Measurements from ENCODE around the gene SERPINB6. TPM values are rescaled to one million over a fixed set of nuclear protein-coding genes. Genes with fewer than 3 reads are reported as not detected.

SERPINB6 gene
- total RNA-seq, 1 experiment from 2014 or later: 39.0 TPM

GRCh38 chr6:2917801-2918445, 53.4 kb downstream of the SERPINB6 start:
- Mint-ChIP-seq H3K4me3 (no peak overlapping the region), H3K27me3 (ENCODE audit: low read depth) (peaks cover 6% of the 10 kb centered on the region), H3K36me3 (ENCODE audit: insufficient read depth in 1 of 3, low read depth in 3 of 3) (peaks cover 8 to 9% (median 9%) of the 10 kb centered on the region in 3 experiments), H3K27ac (peak overlapping the region in 2 of 3 experiments; percentile 55 to 60; a peak in 3 of 7 replicates), H3K4me1 (peaks cover 64 to 77% of the 10 kb centered on the region in 2 experiments), H3K9me3 (peaks cover 8 to 13% of the 10 kb centered on the region in 2 experiments)
- no peaks in the 10 kb centered on the region for H3K9me3 ChIP-seq (ENCODE audit: control insufficient read depth, low read depth, low read length)
- no peak overlapping the region for H4K5ac ChIP-seq (ENCODE audit: insufficient read length, low read depth, low read length)
- H4K20me1 ChIP-seq (ENCODE audit: control insufficient read depth, insufficient read depth, insufficient read length): no peaks in the 10 kb centered on the region
- no peak overlapping the region for H3K4me2 ChIP-seq (ENCODE audit: insufficient read depth, insufficient read length, low read length)
- H3K27ac ChIP-seq (ENCODE audit: insufficient read length, low read depth, low read length): no peak overlapping the region
- no peak overlapping the region for H2BK5ac ChIP-seq (ENCODE audit: insufficient read length, low read length)
- no peak for DNase-seq
- H4K8ac ChIP-seq (replicated peaks; ENCODE audit: insufficient read length, low read depth, low read length): no peak overlapping the region
- WGBS (ENCODE audit: extremely low coverage, insufficient read length, low lambda C conversion rate): no CpG with 5 or more reads among the region's 14 CpGs
- H3T11ph ChIP-seq (ENCODE audit: low read length): no peak overlapping the region
- H3K79me2 ChIP-seq (ENCODE audit: insufficient read depth, low read length): no peaks in the 10 kb centered on the region
- no peak overlapping the region for H3K14ac ChIP-seq (ENCODE audit: insufficient read depth, low read length)
- no peaks in the 10 kb centered on the region for H3K27me3 ChIP-seq (ENCODE audit: insufficient read depth, low read length)
- H3K4ac ChIP-seq (ENCODE audit: low read depth, low read length): no peak overlapping the region
- H2AFZ ChIP-seq (ENCODE audit: low read length): no peak overlapping the region
- H2BK20ac ChIP-seq (ENCODE audit: low read depth, low read length, poor library complexity, severe bottlenecking): no peak overlapping the region
- H3K9ac ChIP-seq (ENCODE audit: extremely low read depth, insufficient read length, low read length): no peak overlapping the region
- no peak overlapping the region for H3K23ac ChIP-seq (ENCODE audit: insufficient read length, low read depth, low read length)
- H4K91ac ChIP-seq (ENCODE audit: insufficient read length, low read depth, low read length): no peak overlapping the region
- no peak overlapping the region for H2BK15ac ChIP-seq (ENCODE audit: low read depth, low read length)
- H3K79me1 ChIP-seq (ENCODE audit: insufficient read depth, low read depth, low read length, poor library complexity, severe bottlenecking): no peaks in the 10 kb centered on the region
- no peaks in the 10 kb centered on the region for H3K23me2 ChIP-seq (ENCODE audit: insufficient read length, low read depth, low read length, poor library complexity, severe bottlenecking)
- H2BK12ac ChIP-seq (ENCODE audit: insufficient read length, low read depth, low read length): no peak overlapping the region
- H3K56ac ChIP-seq (ENCODE audit: insufficient read length, low read depth, low read length): no peak overlapping the region
- H3K4me1 ChIP-seq (ENCODE audit: insufficient read depth, low read length): peaks cover 16% of the 10 kb centered on the region; the same call in 1 of the 2 replicates
- H2BK120ac ChIP-seq (ENCODE audit: low read depth, low read length, poor library complexity, severe bottlenecking): no peak overlapping the region
- no peak overlapping the region for H2AK5ac ChIP-seq (ENCODE audit: insufficient read length, low read length)
- H3K18ac ChIP-seq (ENCODE audit: insufficient read length, low read depth, low read length): no peak overlapping the region
- no peak for TF ChIP-seq CTCF (conservative IDR thresholded peaks at IDR 0.05)

All from H9 (cell line).